Stimulated activated naive CD8-positive, alpha-beta T cell treated with anti-CD3 and anti-CD28 coated beads, Interleukin-15, Interleukin-2, amounts not matched to agents 100 ng/mL and 50 ng/mL, for 24 hours (primary cell): ENCODE measurements around the gene ATP10B.
"Not testable (repeated sequence)": the region's sequence is repeated elsewhere in the genome, so short reads cannot be mapped to it uniquely, and the experiment has no call there.

Experiments used
- H3K27ac Mint-ChIP-seq: one replicate; pipeline ENCODE4 v1.8.0; 2021; ENCODE audit warnings: mild to moderate bottlenecking, mixed read lengths
- H3K27me3 Mint-ChIP-seq: one replicate; pipeline ENCODE4 v1.8.0; 2021; ENCODE audit warnings: mixed read lengths
- H3K36me3 Mint-ChIP-seq: one replicate; pipeline ENCODE4 v1.8.0; 2021; ENCODE audit warnings: low read depth, mixed read lengths
- H3K4me1 Mint-ChIP-seq: one replicate; pipeline ENCODE4 v1.8.0; 2021; ENCODE audit warnings: low read depth, mixed read lengths
- H3K4me3 Mint-ChIP-seq: one replicate; pipeline ENCODE4 v1.8.0; 2021; ENCODE audit warnings: mild to moderate bottlenecking, mixed read lengths
- H3K9me3 Mint-ChIP-seq: one replicate; pipeline ENCODE4 v1.8.0; 2021; ENCODE audit warnings: mixed read lengths

Gene ATP10B

DNA sequence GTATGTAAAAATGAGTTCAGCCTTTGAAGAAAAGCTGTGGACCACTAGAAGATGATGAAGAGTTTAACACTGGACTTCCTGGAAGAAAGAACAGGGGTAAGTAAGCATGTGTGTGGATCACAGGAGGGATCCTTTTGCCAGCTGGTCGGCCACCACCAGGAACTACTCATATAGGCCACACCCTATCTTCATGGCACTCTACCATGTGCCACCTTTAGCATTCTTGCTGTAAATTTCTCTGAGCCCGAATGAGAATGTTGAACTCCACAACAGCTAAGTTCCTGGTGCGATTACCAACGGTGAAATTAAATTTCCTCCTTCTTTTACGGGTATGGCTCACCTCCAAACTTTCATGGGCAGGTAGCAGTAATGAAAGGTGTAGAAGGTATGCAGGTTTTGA, 102.3 kb downstream of the ATP10B start:
- no peaks in the 10 kb centered on the region for H3K9me3 Mint-ChIP-seq
- no peak overlapping the region for H3K4me3 Mint-ChIP-seq
- no peaks in the 10 kb centered on the region for H3K27me3 Mint-ChIP-seq
- no peaks in the 10 kb centered on the region for H3K4me1 Mint-ChIP-seq
- no peak overlapping the region for H3K27ac Mint-ChIP-seq
- no peaks in the 10 kb centered on the region for H3K36me3 Mint-ChIP-seq

DNA sequence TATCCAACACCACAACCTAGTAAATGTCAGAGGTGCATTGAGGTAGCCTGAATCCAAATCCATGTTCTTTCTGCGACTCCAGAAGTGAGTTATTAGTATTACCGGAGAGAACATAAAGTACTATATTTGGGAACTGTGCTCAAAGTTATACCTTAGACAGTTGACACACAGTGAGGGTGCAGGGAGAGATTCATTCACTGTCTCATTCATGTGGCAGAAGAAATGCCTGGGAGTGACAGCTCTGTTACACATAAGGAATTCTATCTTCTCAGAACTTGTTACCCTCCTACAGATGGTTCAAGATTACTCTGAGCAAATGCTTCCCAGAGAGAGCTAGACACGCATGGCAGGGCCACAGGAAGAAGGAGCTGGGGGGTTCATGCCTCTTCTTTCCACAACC, 103.0 kb downstream of the ATP10B start:
- Mint-ChIP-seq H3K27me3 (no peaks in the 10 kb centered on the region), H3K4me3 (no peak overlapping the region), H3K4me1 (no peaks in the 10 kb centered on the region), H3K27ac (no peak overlapping the region), H3K9me3 (no peaks in the 10 kb centered on the region), H3K36me3 (no peaks in the 10 kb centered on the region)

DNA sequence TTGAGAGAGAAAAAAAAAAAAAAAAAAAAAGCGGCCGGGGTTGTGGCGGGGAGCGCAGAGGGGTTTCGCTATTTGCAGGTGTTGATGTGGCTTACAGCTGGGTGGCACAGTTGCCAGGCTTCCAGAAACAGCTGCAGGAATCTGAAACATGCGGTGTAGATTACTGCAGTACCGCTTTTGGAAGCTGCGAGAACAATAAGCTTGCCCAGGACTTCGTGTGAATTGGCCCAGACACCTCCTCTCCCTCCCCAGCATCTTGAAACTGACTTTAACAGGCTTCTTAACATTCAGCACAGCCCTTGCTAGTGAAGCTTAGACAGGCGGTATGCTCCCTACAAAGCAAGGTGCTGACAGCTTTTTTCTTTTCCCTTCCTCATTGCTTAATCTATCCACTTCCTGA, 104.0 kb downstream of the ATP10B start:
- H3K27me3 Mint-ChIP-seq = no peaks in the 10 kb centered on the region
- no peak overlapping the region for H3K27ac Mint-ChIP-seq
- H3K9me3 Mint-ChIP-seq = no peaks in the 10 kb centered on the region
- no peaks in the 10 kb centered on the region for H3K36me3 Mint-ChIP-seq
- no peak overlapping the region for H3K4me3 Mint-ChIP-seq
- no peaks in the 10 kb centered on the region for H3K4me1 Mint-ChIP-seq

DNA sequence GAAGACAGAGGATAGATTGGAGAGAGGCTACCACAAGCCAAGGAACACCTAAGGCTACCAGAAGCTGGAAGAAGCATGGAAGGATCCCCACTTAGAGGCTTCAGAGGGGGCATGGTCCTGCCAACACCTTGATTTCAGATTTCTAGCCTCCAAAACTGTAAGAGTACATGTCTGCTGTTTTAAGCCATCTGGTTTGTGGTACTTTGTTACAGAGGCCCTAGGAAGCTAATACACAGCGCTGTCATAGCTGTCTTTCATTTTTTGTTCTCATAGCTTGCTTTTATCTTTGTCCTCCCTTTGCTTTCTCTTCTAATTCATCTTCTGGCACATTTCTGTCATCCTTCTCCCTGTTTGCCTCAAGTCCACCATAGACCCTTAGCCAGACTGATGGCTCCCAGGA, 104.5 kb downstream of the ATP10B start:
- Mint-ChIP-seq H3K36me3 (no peaks in the 10 kb centered on the region), H3K4me3 (no peak overlapping the region), H3K4me1 (no peaks in the 10 kb centered on the region), H3K9me3 (no peaks in the 10 kb centered on the region), H3K27me3 (no peaks in the 10 kb centered on the region), H3K27ac (no peak overlapping the region)

DNA sequence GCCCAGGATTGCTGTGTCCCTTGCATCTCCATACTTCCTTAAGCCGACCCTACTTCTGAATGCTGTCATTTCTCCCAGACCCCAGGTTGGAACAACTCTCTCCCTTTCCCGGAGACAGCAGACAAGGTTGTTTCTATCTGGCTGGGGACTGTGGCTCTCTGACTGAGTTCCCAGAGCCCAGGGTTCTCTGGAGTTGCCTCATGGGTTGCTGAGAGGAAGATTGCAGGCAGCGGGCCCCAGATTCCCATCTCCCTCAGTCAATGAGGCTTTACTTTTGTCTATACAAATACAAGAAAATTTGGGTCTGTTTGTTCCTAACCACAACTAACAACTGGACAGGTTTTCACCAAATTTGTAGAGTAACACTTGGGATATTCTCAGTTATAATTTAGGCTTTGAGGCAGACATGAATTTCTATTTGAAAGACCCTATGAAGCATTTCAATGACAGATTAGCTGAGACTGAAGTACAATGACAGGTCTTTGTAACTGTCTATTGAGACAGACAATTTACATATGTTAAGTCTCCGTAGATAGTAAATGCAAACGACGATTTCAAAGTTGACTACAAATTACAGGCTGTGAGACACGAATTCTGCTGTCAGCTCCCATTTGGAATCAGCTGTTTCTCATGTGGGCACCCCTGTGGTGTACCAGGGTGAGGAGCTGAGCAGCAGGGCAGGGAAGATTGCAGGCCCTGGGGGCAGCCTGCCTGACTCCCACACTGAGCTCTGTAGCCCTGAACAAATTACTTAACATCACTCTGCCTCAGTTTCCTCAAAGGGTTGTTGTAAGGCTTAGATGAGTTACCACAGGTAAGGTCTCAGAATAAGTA, 107.5 kb downstream of the ATP10B start:
- Mint-ChIP-seq H3K27me3 (peaks cover 3% of the 10 kb centered on the region), H3K9me3 (no peaks in the 10 kb centered on the region), H3K36me3 (no peaks in the 10 kb centered on the region), H3K27ac (no peak overlapping the region), H3K4me1 (no peaks in the 10 kb centered on the region), H3K4me3 (no peak overlapping the region)

DNA sequence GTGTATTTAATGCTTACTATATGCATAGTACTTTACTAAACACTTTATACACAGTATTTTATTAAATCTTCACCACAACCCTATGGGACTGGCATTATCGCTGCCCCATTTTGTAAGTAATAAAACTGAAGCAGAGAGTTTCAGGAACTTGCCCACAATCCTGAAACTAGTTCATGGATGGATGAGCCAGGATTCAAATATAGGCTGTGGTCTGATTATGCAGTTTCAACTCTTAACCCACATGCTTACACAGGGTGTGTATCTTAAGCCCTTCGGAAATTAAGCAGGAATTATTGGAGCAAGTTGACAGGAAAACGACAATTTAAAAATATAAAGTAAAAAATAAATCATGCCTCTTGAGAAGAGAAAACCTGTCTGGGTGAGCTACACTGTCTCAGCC, 109.0 kb downstream of the ATP10B start:
- H3K27ac Mint-ChIP-seq = no peak overlapping the region
- H3K9me3 Mint-ChIP-seq = no peaks in the 10 kb centered on the region
- H3K36me3 Mint-ChIP-seq = no peaks in the 10 kb centered on the region

DNA sequence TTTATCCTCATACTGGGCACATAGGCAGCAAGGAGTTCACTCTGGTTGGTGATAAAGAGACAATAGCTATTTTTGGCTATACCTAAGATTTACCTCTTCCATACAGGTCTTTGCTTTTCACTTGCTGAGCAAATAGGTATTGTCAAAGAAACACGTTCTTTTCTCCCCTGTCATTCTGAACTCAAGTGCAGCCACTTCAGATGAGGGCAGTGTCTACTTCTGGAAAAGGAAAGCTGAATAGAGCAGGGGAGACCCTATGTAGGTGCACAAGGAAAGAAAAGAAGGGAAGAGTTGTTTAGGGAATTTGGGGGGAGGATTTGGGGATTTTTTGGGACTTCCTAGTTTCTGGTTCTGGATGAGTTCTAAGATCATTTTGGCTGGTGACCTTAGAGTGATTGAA, 109.6 kb downstream of the ATP10B start:
- H3K27me3 Mint-ChIP-seq = peaks cover 3% of the 10 kb centered on the region
- no peaks in the 10 kb centered on the region for H3K9me3 Mint-ChIP-seq
- no peak overlapping the region for H3K27ac Mint-ChIP-seq

More for the DNA sequence above, 109.0 kb downstream of the ATP10B start:
- Mint-ChIP-seq H3K4me1 (no peaks in the 10 kb centered on the region), H3K27me3 (peaks cover 3% of the 10 kb centered on the region), H3K4me3 (no peak overlapping the region)

DNA sequence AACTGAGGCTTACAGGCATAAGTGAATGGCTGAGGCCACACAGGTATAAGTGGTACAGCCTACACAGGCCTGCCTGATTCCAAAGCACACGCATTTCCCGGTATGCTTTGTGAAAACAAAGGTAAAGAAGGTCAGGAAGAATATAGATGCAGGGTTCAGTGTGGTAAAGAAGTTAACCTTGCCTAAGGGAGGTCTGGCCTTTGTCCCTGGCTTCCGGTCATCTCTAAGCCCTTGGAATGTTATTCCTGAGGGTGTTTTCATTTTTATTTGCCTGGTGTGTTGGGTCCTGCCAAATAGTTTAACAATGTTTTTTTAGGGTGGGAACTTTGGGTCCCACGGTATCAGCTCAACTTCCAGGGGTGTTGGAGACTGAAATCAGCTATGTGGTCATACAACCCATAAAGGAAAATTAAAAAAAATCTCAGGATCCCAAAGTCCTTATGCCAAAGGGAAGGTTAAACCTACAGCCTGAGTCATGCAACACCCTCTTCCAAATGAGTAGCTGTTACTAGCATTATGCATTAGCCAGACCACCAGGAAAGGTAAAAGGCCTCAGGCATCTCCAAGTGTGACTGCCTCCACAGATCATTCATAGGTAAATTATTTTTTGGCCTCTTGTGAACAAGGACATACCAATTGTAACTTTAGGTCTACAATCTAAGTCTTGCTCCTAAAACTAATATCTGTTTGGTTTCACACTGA, 124.6 kb downstream of the ATP10B start:
- peaks cover 6% of the 10 kb centered on the region for H3K27me3 Mint-ChIP-seq
- H3K9me3 Mint-ChIP-seq = no peaks in the 10 kb centered on the region
- H3K36me3 Mint-ChIP-seq = no peaks in the 10 kb centered on the region
- H3K4me3 Mint-ChIP-seq = no peak overlapping the region
- H3K4me1 Mint-ChIP-seq = no peaks in the 10 kb centered on the region
- no peak overlapping the region for H3K27ac Mint-ChIP-seq

More for the DNA sequence above, 109.6 kb downstream of the ATP10B start:
- no peak overlapping the region for H3K4me3 Mint-ChIP-seq
- no peaks in the 10 kb centered on the region for H3K4me1 Mint-ChIP-seq
- H3K36me3 Mint-ChIP-seq = no peaks in the 10 kb centered on the region

DNA sequence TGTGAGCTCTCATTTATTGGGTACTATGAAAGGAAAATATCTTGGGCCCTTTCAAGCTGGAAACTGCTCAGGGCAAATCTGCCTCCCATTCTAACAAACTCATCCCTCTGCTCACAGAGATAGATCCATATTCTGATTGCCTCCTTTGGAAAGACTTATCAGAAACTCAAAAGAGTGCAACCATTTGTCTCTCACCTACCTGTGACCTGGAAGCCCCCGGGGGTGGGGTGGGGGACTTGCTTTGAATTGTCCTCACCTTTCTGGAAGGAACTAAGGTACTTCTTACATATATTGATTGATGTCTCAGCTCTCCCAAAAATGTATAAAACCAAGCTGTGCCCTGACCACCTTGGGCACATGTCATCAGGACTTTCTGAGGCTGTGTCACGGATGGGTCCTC, 125.3 kb downstream of the ATP10B start:
- Mint-ChIP-seq H3K4me3 (no peak overlapping the region), H3K27ac (no peak overlapping the region), H3K27me3 (no peaks in the 10 kb centered on the region), H3K4me1 (no peaks in the 10 kb centered on the region), H3K36me3 (no peaks in the 10 kb centered on the region), H3K9me3 (no peaks in the 10 kb centered on the region)

DNA sequence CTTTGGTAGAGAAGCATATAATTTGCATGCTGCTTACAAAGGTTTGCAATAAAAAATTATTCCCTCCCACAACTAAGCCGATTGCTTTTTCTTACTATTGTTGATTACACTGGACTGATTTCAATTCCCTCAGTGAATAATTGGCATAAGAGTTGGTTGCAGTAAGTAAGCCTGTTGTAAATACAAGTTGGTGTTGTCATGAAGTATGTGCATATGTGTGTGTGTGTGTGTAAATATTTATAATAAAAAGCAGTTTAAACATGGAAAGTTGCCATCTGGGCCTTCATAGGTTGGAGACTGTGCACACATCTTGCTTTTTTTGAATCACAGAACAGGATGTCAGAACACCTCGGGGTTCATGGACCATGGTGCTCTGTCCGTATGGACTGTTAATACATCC, 131.2 kb downstream of the ATP10B start:
- no peaks in the 10 kb centered on the region for H3K9me3 Mint-ChIP-seq
- no peaks in the 10 kb centered on the region for H3K4me1 Mint-ChIP-seq
- H3K27ac Mint-ChIP-seq = no peak overlapping the region
- no peaks in the 10 kb centered on the region for H3K36me3 Mint-ChIP-seq
- H3K4me3 Mint-ChIP-seq = no peak overlapping the region
- peaks cover 4% of the 10 kb centered on the region for H3K27me3 Mint-ChIP-seq

DNA sequence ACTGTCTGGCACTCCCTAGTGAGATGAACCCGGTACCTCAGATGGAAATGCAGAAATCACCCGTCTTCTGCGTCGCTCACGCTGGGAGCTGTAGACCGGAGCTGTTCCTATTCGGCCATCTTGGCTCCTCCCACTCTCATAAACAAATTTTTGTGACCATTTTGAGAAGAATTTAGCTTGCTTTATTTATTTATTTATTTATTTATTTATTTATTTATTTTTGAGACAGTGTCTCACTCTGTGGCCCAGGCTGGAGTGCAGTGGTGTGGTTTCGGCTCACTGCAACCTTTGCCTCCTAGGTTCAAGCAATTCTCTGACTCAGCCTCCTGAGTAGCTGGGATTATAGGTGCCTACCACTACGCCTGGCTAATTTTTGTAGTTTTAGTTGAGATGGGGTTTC, 136.5 kb downstream of the ATP10B start:
- H3K36me3 Mint-ChIP-seq, H3K9me3 Mint-ChIP-seq, H3K27ac Mint-ChIP-seq, H3K4me1 Mint-ChIP-seq, H3K27me3 Mint-ChIP-seq, H3K4me3 Mint-ChIP-seq: not testable (repeated sequence)

DNA sequence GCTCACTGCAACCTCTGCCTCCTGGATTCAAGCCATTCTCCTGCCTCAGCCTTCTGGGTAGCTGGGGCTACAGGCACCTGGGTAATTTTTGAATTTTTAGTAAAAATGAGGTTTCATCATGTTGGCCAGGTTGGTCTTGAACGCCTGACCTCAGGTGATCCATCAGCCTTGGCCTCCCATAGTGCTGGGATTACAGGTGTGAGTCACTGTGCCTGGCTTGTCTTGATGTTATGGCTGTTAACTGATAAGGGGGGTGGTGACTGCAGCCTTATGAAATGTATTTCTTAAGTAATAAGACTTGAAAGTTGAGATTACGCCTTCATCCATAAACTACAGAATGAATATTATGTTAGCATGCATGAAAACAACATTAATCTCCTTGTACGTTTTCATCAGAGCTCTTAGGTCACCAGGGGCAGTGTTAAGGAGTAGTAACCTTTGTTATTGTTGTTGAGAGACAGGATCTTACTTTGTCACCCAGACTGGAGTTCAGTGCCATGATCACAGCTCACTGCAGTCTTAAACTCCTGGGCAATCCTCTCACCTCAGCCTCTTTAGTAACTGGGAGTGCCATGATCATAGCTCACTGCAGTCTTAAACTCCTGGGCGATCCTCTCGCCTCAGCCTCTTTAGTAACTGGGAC, 148.3 kb downstream of the ATP10B start:
- H3K36me3 Mint-ChIP-seq = no peaks in the 10 kb centered on the region
- no peaks in the 10 kb centered on the region for H3K9me3 Mint-ChIP-seq
- no peak overlapping the region for H3K27ac Mint-ChIP-seq
- peaks cover 8% of the 10 kb centered on the region for H3K27me3 Mint-ChIP-seq
- no peak overlapping the region for H3K4me3 Mint-ChIP-seq
- no peaks in the 10 kb centered on the region for H3K4me1 Mint-ChIP-seq

DNA sequence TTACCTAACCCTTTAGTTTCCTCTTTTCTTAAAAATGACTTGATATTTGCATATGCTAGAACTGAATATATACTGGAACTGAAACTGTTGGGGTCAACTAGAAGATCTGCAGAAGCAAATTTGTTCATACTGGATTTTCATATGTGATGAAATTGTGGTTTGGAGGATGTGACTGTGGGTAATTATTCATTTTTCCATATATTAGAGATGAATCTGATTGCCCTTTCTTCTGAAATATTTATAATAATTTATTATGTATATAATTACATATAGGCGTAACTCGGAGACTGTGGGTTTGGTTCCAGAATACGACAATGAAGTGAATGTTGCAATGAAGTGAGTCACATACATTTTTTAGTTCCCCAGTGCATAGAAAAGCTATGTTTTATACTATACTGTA, 149.1 kb downstream of the ATP10B start:
- Mint-ChIP-seq H3K4me3 (no peak overlapping the region), H3K9me3 (no peaks in the 10 kb centered on the region), H3K27ac (no peak overlapping the region), H3K27me3 (peaks cover 12% of the 10 kb centered on the region), H3K36me3 (no peaks in the 10 kb centered on the region), H3K4me1 (no peaks in the 10 kb centered on the region)

DNA sequence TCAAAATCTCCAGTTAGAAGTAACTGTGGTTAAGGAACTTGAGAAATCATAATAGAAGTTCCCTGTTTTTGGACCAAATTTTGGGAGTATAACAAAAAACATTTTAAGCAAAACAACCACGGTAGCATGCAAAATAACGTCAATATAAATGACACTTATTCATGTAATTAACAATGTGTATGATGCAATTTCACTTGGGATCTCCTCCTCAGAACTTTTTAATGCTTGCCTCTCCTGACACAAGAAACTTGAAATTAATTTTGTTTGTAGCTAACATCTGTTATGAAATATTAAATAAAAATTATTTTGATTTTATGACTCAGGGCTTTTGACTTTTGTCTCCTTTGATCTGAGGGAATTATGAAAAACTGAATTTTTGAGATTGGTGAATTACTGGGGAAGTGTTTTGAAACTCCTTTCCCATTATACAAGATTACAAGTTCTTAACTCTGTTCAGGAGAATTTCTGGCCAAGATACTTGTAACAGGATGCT, 149.7 kb downstream of the ATP10B start:
- Mint-ChIP-seq H3K4me1 (no peaks in the 10 kb centered on the region), H3K36me3 (no peaks in the 10 kb centered on the region), H3K27ac (no peak overlapping the region), H3K4me3 (no peak overlapping the region), H3K9me3 (no peaks in the 10 kb centered on the region), H3K27me3 (peaks cover 12% of the 10 kb centered on the region)

DNA sequence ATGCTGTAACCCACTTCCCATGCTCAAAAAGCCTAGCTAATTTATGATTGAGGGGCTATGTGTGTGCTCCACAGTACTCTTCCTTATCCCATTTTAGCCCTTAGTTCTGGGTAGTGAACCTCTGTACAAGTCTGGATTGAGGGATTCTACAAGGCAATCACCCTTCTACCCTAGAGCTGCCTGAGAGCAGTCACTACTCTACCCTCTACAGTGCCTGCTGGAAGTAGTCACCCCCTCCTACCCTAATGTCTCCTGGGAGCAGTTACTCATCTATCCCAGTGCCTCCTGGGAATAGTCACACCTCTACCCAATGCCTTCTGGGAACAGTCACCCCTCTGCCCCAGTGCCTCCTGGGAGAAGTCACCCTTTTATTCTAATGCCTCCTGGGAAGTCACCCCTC, 150.6 kb downstream of the ATP10B start:
- H3K4me1 Mint-ChIP-seq = no peaks in the 10 kb centered on the region
- H3K4me3 Mint-ChIP-seq = no peak overlapping the region
- H3K9me3 Mint-ChIP-seq = no peaks in the 10 kb centered on the region

More for the DNA sequence above, 150.6 kb downstream of the ATP10B start:
- Mint-ChIP-seq H3K36me3 (no peaks in the 10 kb centered on the region), H3K27me3 (peaks cover 12% of the 10 kb centered on the region), H3K27ac (no peak overlapping the region)
